CD4-positive, alpha-beta T cell treated with Interleukin-1 beta for 1 hour (primary cell): Measurements from ENCODE around the gene DAZAP1.

ENCODE experiments used
- DNase-seq, 2 donors: peaks; one replicate each; pipeline ENCODE4 v3.0.0-alpha.2; 2020 to 2022

The DAZAP1 gene

DNA sequence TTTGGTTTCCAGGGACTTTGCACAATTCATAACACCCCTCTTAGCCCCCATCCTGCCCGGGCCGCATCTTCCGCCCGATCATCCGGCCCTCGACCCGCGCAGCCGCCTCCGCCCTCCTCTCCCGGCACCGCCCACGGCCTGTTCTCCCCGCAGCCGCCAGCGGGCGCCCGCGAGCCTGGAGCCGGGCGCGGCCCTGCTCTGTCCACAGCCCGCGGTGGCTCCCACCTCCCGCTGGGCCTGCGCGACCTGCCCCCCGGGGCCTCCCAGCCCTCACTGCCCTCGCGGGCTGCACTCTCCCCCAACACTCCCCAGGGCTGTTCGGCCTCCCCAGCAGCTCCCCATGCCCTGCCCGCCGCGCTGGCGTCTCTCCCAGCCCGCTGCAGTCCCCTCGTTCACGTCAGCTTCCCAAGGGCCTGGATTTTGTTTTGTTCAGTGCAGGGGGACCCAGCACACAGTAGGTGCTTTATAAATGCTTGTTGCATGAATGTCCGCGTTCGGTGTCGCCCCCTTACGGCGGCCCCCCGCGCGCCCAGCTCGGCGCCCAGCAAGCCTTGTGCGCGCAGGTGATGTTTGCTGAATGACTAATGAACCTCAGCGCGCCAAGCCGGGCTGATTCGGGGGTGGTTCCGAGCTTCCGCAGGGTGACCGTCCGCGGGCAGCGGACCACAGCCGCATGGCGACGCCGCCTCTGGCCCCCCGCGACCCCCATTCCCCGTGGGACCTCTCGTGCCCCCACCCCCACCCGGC is 38.0 kb downstream of the DAZAP1 start:
- DNase-seq: peak; percentile 74 to 82

GRCh38 chr19:1445932-1446712 is 38.7 kb downstream of the DAZAP1 start:
- no peak for DNase-seq

DNA sequence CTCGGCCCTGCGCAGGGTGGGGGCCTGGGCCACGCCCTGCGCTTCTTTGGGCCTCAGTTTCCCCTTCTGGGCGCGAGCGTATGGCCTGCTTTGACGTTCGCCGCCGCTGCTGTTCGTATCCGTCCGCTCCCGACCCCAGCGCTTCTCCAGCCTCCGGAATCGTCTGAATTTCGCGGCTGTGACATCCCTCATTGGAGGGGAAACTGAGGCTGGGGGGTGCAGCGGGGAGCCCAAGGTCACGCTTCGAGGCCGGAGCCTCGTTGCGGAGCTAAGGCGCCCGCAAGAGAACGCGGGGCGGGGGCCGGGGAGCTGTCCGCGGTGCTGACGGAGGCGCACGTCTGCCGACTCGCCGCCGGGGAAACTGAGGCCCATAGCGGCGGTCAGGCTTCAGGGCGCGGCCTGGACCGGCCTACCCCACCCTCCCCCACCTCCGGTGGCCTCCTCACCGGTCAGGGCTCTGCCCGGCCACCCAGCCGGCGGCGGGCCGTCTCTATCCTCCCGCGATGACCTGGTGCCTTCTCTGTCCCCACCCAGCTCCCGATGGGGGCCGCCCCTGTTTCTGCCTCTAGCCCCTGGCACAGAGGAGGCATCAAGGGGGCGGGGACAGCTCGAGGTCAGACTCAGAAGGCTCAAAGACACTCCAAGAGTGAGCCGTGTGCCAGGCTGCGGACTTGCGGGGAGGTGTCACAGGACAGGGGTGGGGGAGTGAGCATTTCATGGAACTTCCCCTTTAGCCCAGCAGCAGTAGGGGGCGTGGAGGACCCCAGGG is 39.5 kb downstream of the DAZAP1 start:
- DNase-seq: no peak

GRCh38 chr19:1447504-1447903 is 40.1 kb downstream of the DAZAP1 start:
- DNase-seq: no peak

DNA sequence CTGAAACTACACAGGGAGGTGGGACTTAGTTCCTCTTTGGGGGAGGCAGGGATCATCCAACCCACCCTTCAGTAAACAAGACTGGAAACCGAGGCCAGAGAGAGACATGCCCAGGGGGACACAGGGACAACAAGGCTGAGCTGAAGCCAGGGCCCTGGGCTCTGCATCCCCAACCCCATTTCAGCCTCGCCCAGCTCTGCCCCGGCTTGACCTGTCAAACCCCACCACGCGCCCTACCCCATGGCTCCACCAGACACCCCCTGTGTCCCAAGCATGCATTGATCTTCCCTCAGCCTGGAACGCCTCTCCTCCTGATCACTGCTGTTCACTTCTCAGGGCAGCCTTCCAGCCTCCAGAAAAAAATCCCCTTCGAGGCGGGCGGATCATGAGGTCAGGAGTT is 40.6 kb downstream of the DAZAP1 start:
- DNase-seq: no peak

- DNase-seq: peak in 1 of 2 donors; percentile 33
These were observed 42.4 kb downstream of the DAZAP1 start, which contains the start of gene APC2 for GRCh38 chr19:1449467-1450442. Gene APC2, plus strand, starts transcription at chr19:1450121. Its CDS starts 2,881 bp downstream, at chr19:1453002.

DNA sequence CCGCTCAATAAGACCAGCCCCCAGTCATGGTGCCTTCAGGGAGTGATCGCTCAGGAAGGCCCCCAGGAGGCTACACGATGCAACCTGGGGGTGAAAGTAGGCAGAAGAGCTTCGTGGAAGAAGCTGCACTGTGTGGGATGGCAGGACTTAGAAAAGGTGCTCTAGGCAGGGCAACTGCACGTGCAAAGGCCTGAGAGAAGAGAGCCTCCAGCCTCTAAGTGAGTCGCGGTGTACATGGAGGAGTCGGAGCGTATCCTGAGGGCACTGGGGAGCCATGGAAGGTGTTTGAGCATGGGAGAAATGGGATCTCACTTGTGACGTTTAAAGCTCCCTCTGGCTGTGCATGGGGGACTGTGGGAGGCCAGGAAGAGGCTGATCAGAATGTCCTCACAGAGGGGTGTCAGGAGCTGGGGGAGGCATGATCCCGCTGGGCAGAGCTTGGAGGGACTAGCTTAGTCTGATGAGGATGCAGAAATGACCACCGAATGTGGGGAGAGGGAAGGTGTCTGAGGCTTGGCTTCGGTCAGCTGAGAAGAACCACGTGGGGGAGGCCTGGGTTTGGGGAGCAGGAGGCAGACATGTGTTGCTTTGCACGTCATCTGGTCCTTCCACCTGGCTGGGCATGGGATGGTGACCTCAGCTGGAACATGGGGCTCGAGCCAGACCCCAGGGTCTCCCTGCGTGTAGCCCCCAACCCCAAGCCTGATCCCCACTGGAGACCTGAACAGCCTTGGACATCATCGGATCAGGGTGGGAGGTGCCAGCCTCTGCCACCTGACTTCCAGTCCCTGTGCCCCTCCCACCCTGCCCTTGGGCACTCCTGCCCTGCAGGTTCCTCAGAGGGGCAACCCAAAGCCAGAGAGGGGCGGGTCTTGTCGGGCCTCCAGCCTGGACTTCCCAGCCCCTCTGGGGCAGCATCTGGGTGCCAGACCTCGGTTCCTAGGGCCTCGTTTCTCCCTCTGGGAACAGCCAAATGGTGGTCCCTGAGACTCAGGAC is 43.6 kb downstream of the DAZAP1 start:
- no peak for DNase-seq

- DNase-seq: no peak
These were observed 44.8 kb downstream of the DAZAP1 start for GRCh38 chr19:1451916-1452801.

DNA sequence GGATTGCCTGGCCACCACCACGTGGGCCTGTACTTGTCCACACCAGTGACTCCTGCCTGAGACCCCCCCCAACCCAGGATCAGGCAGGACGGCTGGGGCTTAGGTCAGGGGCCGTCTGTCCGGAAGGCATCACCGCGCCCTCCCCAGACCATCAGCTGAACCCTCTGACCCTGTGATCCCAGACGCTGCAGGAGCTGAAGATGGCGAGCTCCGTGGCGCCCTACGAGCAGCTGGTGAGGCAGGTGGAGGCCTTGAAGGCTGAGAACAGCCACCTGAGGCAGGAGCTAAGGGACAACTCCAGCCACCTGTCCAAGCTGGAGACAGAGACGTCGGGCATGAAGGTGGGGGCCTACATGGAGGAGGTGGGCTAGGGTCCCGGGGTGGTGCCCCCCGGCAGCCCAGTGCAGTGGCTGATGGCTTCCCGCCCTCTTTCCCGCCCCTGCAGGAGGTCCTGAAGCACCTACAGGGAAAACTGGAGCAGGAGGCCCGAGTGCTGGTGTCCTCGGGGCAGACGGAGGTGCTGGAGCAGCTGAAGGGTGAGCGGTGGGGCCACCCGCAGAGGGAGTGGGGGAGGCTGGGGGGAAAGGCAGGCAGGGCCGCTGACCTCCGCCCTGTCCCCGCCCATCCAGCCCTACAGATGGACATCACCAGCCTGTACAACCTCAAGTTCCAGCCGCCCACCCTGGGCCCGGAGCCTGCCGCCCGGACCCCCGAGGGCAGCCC is 45.6 kb downstream of the DAZAP1 start:
- DNase-seq: no peak

DNA sequence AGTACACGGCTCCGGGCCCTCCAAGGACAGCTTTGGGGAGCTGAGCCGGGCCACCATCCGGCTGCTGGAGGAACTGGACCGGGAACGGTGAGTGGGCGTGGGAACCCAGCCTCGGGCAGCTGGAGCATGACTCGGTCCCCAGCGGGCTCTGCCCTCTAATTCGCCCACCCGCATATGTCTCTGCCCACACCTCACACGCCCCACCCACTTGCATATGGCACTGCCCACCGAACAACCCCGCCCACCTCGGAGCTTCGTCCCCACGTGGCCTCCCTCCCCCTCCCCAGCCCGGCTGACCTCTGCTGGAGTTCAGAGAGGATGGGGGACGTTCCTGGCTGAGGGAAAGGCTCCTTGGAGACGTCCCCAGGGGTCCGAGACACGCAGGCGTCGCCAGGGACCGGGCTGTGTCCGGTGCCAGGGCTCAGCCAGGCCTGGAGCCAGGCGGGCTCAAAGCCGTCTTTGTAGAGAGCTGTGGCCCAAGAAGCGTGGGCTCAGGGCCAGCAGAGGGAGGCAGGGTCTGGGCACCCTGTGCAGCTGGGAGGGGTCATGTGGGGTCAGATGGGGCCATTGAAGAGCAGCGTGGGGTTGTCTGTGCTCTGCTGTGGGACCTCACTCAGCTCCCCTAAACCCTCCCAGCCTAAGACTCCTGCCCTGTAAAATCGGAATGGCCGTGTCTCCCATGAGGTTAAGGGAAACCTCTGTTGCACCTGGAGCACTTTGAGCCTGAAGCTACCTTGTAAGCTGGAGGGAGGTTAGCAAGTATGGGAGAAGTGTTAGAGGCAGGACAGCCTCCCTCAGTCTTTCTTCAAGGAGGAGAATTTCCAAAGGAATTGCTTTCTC is 46.4 kb downstream of the DAZAP1 start:
- no peak for DNase-seq

DNA sequence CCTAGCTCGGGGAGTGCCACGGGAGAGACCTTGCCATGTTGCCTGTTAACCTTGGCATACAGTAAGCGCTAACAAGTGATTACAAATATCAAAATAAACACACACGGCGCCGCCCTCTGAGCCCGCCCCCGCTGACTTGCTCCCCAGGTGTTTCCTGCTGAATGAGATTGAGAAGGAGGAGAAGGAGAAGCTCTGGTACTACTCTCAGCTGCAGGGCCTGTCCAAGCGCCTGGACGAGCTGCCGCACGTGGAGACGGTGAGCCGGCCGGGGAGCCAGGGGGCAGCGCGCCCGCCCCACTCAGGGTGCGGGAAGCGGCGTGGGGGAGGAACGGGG is 47.6 kb downstream of the DAZAP1 start:
- no peak for DNase-seq

GRCh38 chr19:1455336-1456120 is 48.1 kb downstream of the DAZAP1 start:
- peak; percentile 64 to 68 for DNase-seq

GRCh38 chr19:1456121-1456900 is 48.9 kb downstream of the DAZAP1 start:
- no peak for DNase-seq

DNA sequence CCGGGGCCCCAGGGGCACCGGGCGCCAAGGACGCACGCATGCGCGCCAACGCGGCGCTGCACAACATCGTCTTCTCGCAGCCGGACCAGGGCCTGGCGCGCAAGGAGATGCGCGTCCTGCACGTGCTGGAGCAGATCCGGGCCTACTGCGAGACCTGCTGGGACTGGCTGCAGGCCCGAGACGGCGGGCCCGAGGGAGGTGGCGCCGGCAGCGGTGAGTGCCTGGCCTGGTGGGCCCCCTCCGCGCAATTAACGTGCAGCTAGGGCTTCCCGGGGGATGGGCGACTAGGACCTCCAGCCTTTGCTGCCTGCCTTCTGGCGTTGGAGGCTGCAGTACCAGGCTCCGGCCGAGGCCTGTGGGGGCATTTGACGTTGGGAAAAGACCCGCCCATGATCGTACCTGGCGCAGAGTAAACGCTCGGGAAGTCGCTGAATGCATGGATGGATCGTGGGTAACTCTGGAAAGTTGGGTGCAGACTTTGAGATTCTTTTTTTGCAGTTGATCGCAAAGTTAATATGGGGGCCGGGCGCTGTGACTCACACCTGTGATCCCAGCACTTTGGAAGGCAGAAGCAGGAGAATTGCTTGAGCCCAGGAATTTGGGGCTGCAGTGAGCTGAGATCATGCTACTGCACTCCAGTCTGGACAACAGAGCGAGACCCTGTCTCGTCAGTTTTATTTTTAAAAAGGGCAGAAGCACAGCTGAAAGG is 49.8 kb downstream of the DAZAP1 start:
- DNase-seq: no peak

GRCh38 chr19:1457892-1458291 is 50.5 kb downstream of the DAZAP1 start:
- no peak for DNase-seq

GRCh38 chr19:1459479-1459878 is 52.1 kb downstream of the DAZAP1 start:
- peak in 1 of 2 donors; percentile 36 for DNase-seq
